ENCODE results near the gene MYBPH. TPM values are rescaled to one million over a fixed set of nuclear protein-coding genes. Genes with fewer than 3 reads are reported as not detected.

Gene MYBPH
- polyA plus RNA-seq, 3 donors: 0.04 to 0.52 (median 0.16) TPM

- Mint-ChIP-seq H3K4me1 (peaks cover 27% of the 10 kb centered on the region), H3K36me3 (no peaks in the 10 kb centered on the region), H3K27ac (no peak overlapping the region), H3K4me3 (no peak overlapping the region), H3K9me3 (no peaks in the 10 kb centered on the region), H3K27me3 (ENCODE audit: low read depth in 3 of 3) (peaks cover 3 to 11% (median 6%) of the 10 kb centered on the region in 3 donors)
- Histone ChIP-seq H3K79me2 (ENCODE audit: insufficient read depth, low read length) (no peaks in the 10 kb centered on the region), H3K4me3 (replicated peaks in 1 of 3; ENCODE audit: low read depth in 2 of 3, low read length in 3 of 3) (no peak overlapping the region), H3K27me3 (ENCODE audit: control insufficient read depth in 2 of 2, insufficient read depth in 2 of 2, low read length in 2 of 2) (no peaks in the 10 kb centered on the region), H3K9me3 (replicated peaks in 1 of 2; ENCODE audit: control insufficient read depth in 1 of 2, insufficient read depth in 1 of 2, low read length in 2 of 2) (no peaks in the 10 kb centered on the region), H3K4me2 (replicated peaks; ENCODE audit: extremely low read depth, low read length, poor library complexity, severe bottlenecking) (no peak overlapping the region), H3K4me1 (ENCODE audit: control insufficient read depth in 1 of 2, insufficient read depth in 2 of 2, low read length in 2 of 2) (peaks cover 24% of the 10 kb centered on the region in 2 donors), H2AFZ (ENCODE audit: insufficient read depth, low read depth, low read length, poor library complexity, severe bottlenecking) (no peak overlapping the region), H3K27ac (ENCODE audit: low read depth in 1 of 2, low read length in 2 of 2) (no peak overlapping the region), H4K20me1 (ENCODE audit: insufficient read depth, low read length) (no peaks in the 10 kb centered on the region), H3K9ac (ENCODE audit: insufficient read depth, low read length, poor library complexity, severe bottlenecking) (no peak overlapping the region), H3K36me3 (replicated peaks in 1 of 2; ENCODE audit: control insufficient read depth in 1 of 2, insufficient read depth in 2 of 2, low read length in 2 of 2) (no peaks in the 10 kb centered on the region)
- TF ChIP-seq, protein P1, sequence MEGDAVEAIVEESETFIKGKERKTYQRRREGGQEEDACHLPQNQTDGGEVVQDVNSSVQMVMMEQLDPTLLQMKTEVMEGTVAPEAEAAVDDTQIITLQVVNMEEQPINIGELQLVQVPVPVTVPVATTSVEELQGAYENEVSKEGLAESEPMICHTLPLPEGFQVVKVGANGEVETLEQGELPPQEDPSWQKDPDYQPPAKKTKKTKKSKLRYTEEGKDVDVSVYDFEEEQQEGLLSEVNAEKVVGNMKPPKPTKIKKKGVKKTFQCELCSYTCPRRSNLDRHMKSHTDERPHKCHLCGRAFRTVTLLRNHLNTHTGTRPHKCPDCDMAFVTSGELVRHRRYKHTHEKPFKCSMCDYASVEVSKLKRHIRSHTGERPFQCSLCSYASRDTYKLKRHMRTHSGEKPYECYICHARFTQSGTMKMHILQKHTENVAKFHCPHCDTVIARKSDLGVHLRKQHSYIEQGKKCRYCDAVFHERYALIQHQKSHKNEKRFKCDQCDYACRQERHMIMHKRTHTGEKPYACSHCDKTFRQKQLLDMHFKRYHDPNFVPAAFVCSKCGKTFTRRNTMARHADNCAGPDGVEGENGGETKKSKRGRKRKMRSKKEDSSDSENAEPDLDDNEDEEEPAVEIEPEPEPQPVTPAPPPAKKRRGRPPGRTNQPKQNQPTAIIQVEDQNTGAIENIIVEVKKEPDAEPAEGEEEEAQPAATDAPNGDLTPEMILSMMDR (IDR thresholded peaks at IDR 0.05): no peak
- intact Hi-C loops (cut with micrococcal nuclease): no loop called here
- DNase-seq: no peak
Measured at GRCh38 chr1:203210988-203211387, 35.4 kb upstream of the MYBPH start.

DNA sequence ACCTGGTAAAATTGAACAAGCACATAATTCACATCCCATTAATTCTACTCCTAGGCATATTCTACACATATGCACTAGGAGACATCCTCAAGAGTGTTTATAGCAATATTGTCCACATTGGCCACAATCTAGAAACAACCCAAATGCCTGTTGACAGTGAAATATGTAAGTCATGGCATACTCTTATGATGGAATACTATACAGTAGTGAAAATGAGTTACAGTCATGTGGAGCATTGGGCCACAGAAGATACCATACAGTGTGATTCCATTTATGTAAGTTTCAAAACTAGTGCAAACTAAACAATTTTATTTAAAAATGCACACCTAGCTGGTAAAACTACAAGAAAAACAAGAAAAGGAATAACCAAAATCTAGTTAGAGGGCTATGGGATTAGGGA is 34.7 kb upstream of the MYBPH start:
- H3K27ac Mint-ChIP-seq: no peak overlapping the region
- TF ChIP-seq, protein P1 (IDR thresholded peaks at IDR 0.05): no peak
- no peak for DNase-seq
- H4K20me1 ChIP-seq (ENCODE audit: insufficient read depth, low read length): no peaks in the 10 kb centered on the region
- intact Hi-C loops (cut with micrococcal nuclease): no loop called here
- no peak overlapping the region for H3K27ac ChIP-seq (ENCODE audit: low read depth in 1 of 2, low read length in 2 of 2)
- no peaks in the 10 kb centered on the region for H3K36me3 ChIP-seq (replicated peaks in 1 of 2; ENCODE audit: control insufficient read depth in 1 of 2, insufficient read depth in 2 of 2, low read length in 2 of 2)
- H3K79me2 ChIP-seq (ENCODE audit: insufficient read depth, low read length): no peaks in the 10 kb centered on the region
- H3K36me3 Mint-ChIP-seq: no peaks in the 10 kb centered on the region
- H3K27me3 Mint-ChIP-seq (ENCODE audit: low read depth in 3 of 3): peaks cover 3 to 11% (median 6%) of the 10 kb centered on the region in 3 donors
- no peak overlapping the region for H3K9ac ChIP-seq (ENCODE audit: insufficient read depth, low read length, poor library complexity, severe bottlenecking)
- peaks cover 18% of the 10 kb centered on the region in 2 donors for H3K4me1 ChIP-seq (ENCODE audit: control insufficient read depth in 1 of 2, insufficient read depth in 2 of 2, low read length in 2 of 2)
- H3K9me3 Mint-ChIP-seq: no peaks in the 10 kb centered on the region
- H3K27me3 ChIP-seq (ENCODE audit: control insufficient read depth in 2 of 2, insufficient read depth in 2 of 2, low read length in 2 of 2): no peaks in the 10 kb centered on the region
- H3K4me2 ChIP-seq (replicated peaks; ENCODE audit: extremely low read depth, low read length, poor library complexity, severe bottlenecking): no peak overlapping the region
- H2AFZ ChIP-seq (ENCODE audit: insufficient read depth, low read depth, low read length, poor library complexity, severe bottlenecking): no peak overlapping the region
- no peak overlapping the region for H3K4me3 ChIP-seq (replicated peaks in 1 of 3; ENCODE audit: low read depth in 2 of 3, low read length in 3 of 3)
- no peak overlapping the region for H3K4me3 Mint-ChIP-seq
- peaks cover 21% of the 10 kb centered on the region for H3K4me1 Mint-ChIP-seq
- no peaks in the 10 kb centered on the region for H3K9me3 ChIP-seq (replicated peaks in 1 of 2; ENCODE audit: control insufficient read depth in 1 of 2, insufficient read depth in 1 of 2, low read length in 2 of 2)
